Measurements from ENCODE around the gene CXCL5. TPM values are rescaled to one million over a fixed set of nuclear protein-coding genes. Genes with fewer than 3 reads are reported as not detected.
"Not testable (repeated sequence)": the region's sequence is repeated elsewhere in the genome, so short reads cannot be mapped to it uniquely, and the experiment has no call there.

The CXCL5 gene
- total RNA-seq, 1 experiment from 2014 or later, result 0.23 TPM

DNA sequence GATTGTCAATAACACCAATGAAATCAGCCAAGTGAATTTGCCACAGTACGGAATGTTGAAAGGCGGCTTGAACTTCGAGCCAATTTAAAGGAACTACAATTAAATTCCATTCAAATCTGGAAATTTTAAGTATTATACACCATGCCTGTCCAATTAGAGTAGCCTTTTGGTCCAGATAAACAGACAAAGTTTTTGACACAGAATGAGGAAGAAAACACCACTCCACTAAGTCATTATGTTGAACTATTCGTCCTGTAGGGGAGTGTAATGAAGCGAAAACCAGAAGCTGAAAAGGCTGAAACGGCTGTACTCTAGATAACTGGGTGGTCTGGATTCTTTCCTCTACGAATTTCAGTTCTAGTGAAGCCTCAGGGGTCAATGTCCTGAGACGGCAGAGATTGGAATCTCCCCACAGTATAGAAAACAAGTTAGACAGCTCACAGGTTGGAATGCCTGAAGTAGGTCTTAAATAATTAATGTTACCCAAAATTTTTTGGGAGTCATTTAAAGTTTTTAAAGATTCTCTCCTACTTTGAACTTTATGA is 48.0 kb downstream of the CXCL5 start:
- not testable (repeated sequence) for H3K27me3 ChIP-seq, H3K9me3 ChIP-seq, H3K4me3 ChIP-seq, DNase-seq, H3K36me3 ChIP-seq

- DNase-seq, result no peak
- Histone ChIP-seq H3K27me3 (no peaks in the 10 kb centered on the region), H3K4me3 (no peak overlapping the region), H3K36me3 (no peaks in the 10 kb centered on the region), H3K9me3 (no peaks in the 10 kb centered on the region)
Observed at GRCh38 chr4:73948990-73949706, 49.3 kb downstream of the CXCL5 start.

DNA sequence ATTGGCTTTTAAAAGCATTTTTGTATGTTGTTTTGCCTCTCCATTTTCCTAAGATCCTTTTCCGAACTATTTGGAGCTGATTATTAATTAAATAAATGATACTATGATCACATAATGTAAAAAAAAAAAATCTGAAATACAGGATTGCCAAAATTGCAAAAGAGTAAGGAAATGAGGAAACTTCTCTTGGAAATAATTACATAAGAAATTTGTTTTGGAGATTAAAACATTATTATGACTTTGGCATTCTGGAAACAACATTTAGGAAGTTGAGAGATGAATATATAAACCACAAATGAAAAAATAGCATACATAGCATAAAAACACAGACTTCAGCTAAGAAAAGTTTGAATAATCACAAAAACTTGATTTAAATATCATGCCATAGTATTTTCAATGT is 50.2 kb downstream of the CXCL5 start:
- no peak for DNase-seq
- no peak overlapping the region for H3K4me3 ChIP-seq
- H3K27me3 ChIP-seq, result no peaks in the 10 kb centered on the region
- no peaks in the 10 kb centered on the region for H3K9me3 ChIP-seq
- H3K36me3 ChIP-seq, result no peaks in the 10 kb centered on the region

DNA sequence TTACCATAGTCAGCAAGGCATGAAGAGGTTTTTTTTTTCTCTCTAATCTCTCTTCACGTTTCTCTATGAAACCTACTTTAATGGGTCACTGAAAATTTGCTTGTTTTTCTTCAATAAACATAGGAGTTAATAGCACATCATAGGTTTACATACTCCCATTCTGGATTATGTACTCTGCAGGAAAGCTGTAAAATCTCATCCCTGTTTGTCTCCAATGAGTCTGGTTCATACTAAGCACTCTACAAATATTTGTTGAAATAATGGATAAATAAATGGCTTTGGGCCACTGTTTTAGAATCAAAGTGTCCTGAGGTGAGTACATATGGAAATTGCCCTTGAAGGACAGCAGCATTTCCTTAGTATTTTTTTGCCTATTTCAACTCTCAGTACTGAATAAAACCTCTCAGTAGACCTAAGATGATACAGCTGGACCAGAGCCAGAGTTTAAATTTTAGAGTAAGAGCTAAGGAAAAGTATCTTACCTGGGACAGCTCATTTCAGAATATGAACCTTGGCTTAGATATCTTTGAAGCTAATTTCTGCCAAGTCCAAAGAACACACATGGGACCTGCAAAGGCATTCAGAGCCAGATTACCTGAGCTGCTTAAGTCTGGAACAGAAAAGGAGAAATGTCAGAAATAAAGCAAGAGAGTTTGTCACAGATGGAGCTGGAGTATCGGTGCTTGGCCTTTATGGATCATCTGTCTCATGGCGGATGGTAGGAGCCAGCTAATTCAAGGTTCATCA is 51.1 kb downstream of the CXCL5 start:
- Histone ChIP-seq H3K9me3 (no peaks in the 10 kb centered on the region), H3K27me3 (no peaks in the 10 kb centered on the region), H3K36me3 (no peaks in the 10 kb centered on the region), H3K4me3 (no peak overlapping the region)
- DNase-seq, result no peak

GRCh38 chr4:73945674-73946449 is 52.6 kb downstream of the CXCL5 start:
- DNase-seq, result no peak
- H3K36me3 ChIP-seq, result no peaks in the 10 kb centered on the region
- H3K4me3 ChIP-seq, result no peak overlapping the region
- H3K27me3 ChIP-seq, result no peaks in the 10 kb centered on the region
- no peaks in the 10 kb centered on the region for H3K9me3 ChIP-seq

Other genes starting within 250 kb of the CXCL5 start
- 1.5 and 7.6 TPM in 2 replicates for gene CXCL6, start 162.0 kb downstream of the CXCL5 start, total RNA-seq (2014; rRNA removed; shearing (Covaris generic); ENCODE audit: low replicate concordance)
- not detected in 2 replicates for gene PF4V1, start 145.4 kb downstream of the CXCL5 start, total RNA-seq (2014; rRNA removed; shearing (Covaris generic); ENCODE audit: low replicate concordance)
- gene CXCL1, start 129.3 kb downstream of the CXCL5 start, total RNA-seq (2014; rRNA removed; shearing (Covaris generic); ENCODE audit: low replicate concordance), result 0.20 and 2.5 TPM in 2 replicates
- 1.1 TPM in 1 of 2 replicates, not detected in the other for gene PF4, start 16.6 kb downstream of the CXCL5 start, total RNA-seq (2014; rRNA removed; shearing (Covaris generic); ENCODE audit: low replicate concordance)
- gene PPBP, start 10.5 kb downstream of the CXCL5 start, total RNA-seq (2014; rRNA removed; shearing (Covaris generic); ENCODE audit: low replicate concordance), result not detected in 2 replicates
- gene CXCL3, start 40.0 kb upstream of the CXCL5 start, total RNA-seq (2014; rRNA removed; shearing (Covaris generic); ENCODE audit: low replicate concordance), result not detected in 2 replicates
- not detected in 2 replicates for gene CXCL2, start 100.5 kb upstream of the CXCL5 start, total RNA-seq (2014; rRNA removed; shearing (Covaris generic); ENCODE audit: low replicate concordance)
- gene MTHFD2L, start 159.4 kb upstream of the CXCL5 start, total RNA-seq (2014; rRNA removed; shearing (Covaris generic); ENCODE audit: low replicate concordance), result 6.7 and 21.3 TPM in 2 replicates

Measured in MG63 (cell line).